Measurements from ENCODE around the gene FTL.
"Not testable (repeated sequence)": the region's sequence is repeated elsewhere in the genome, so short reads cannot be mapped to it uniquely, and the experiment has no call there.

The FTL gene

GRCh38 chr19:48965040-48965805 is at the start of gene FTL:
TSS of gene FTL (plus strand) at chr19:48965309. CDS start at chr19:48965508, 199 bp downstream.
- peak; percentile 89 for DNase-seq

GRCh38 chr19:48915757-48916156 is 49.4 kb upstream of the FTL start:
- DNase-seq: peak; percentile 60

- no peak for DNase-seq
These were observed 47.0 kb upstream of the FTL start for GRCh38 chr19:48918071-48918470.

- DNase-seq: no peak
These were observed 46.3 kb upstream of the FTL start for GRCh38 chr19:48918801-48919247.

- DNase-seq: not testable (repeated sequence)
These were observed 45.8 kb upstream of the FTL start for GRCh38 chr19:48919271-48919670.

- DNase-seq: no peak
These were observed 44.2 kb upstream of the FTL start for GRCh38 chr19:48920949-48921348.

GRCh38 chr19:48921721-48922500 is 43.2 kb upstream of the FTL start:
- DNase-seq: no peak

- no peak for DNase-seq
These were observed 42.3 kb upstream of the FTL start for GRCh38 chr19:48922548-48923490.

- no peak for DNase-seq
These were observed 39.8 kb upstream of the FTL start for GRCh38 chr19:48925240-48925843.

GRCh38 chr19:48925890-48926289 is 39.2 kb upstream of the FTL start:
- not testable (repeated sequence) for DNase-seq

- no peak for DNase-seq
These were observed 38.2 kb upstream of the FTL start for GRCh38 chr19:48926909-48927308.

GRCh38 chr19:48927692-48928091 is 37.4 kb upstream of the FTL start:
- not testable (repeated sequence) for DNase-seq

GRCh38 chr19:48928164-48929025 is 36.7 kb upstream of the FTL start:
- no peak for DNase-seq

GRCh38 chr19:48933382-48933932 is 31.7 kb upstream of the FTL start, which contains the start of gene DHDH:
TSS of gene DHDH (plus strand) at chr19:48933699. CDS start at chr19:48933722, 23 bp downstream.
- DNase-seq: peak; percentile 90

GRCh38 chr19:48934837-48935236 is 30.3 kb upstream of the FTL start:
- no peak for DNase-seq

- DNase-seq: no peak
These were observed 29.2 kb upstream of the FTL start for GRCh38 chr19:48935864-48936263.

- DNase-seq: no peak
These were observed 26.9 kb upstream of the FTL start for GRCh38 chr19:48938256-48938655.

GRCh38 chr19:48940902-48941301 is 24.2 kb upstream of the FTL start:
- no peak for DNase-seq

- no peak for DNase-seq
These were observed 22.0 kb upstream of the FTL start for GRCh38 chr19:48943081-48943480.

GRCh38 chr19:48945415-48945814 is 19.7 kb upstream of the FTL start:
- no peak for DNase-seq

- DNase-seq: no peak
These were observed 19.3 kb upstream of the FTL start for GRCh38 chr19:48945817-48946216.
